Measurements from ENCODE around the gene CTCFL. TPM values are rescaled to one million over a fixed set of nuclear protein-coding genes. Genes with fewer than 3 reads are reported as not detected.

The CTCFL gene
- total and polyA plus RNA-seq, 2 of the 13 experiments (the other 11 are each of a cell fraction or from before 2014, with no cell fraction given) = 0.04 TPM; not detected in 1

DNA sequence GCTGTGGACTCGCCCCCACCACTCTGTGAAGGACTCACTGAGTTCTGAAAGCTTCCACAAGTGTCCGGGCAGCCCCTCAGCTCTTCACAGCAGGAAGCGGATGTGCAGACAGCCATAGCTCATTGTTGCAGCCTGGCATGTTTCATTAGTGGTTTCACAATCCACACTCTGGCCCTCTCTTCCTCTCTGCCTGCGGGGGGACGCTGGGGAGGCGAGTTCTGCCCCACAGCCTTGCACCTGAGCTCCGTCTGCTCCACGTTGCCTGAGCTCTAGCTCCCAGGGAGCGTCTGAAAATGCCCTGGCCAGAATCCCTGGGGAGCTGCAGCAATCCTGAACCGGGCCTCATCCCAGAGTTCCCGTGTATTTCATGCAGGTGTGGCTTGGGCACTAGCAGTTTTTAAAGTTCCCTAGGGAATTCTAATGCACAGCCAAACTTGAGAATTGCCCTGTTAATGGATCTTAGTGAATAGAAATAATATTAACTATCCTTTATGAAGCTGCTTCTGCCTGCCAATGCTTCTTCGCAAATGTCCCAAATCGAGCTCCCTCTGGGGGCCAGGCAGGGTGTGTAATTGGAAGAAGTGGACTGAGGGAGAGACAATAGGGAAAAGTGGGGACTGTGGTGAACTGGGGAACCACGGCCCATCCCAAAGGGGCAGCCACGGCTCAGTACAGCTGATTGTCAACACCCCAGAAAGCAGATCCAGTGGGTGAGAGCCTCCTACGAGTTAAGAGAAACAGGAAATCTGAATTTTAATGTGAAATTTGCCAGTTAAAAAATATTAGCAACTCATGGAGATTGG, 51.5 kb downstream of the CTCFL start (continued):
- TF ChIP-seq ZNF367 (CRISPR knock-in tag; IDR thresholded peaks at IDR 0.05; ENCODE audit: borderline replicate concordance) (no peak), SMARCE1 (IDR thresholded peaks at IDR 0.05; ENCODE audit: borderline replicate concordance) (no peak), SOX6 (IDR thresholded peaks at IDR 0.05) (no peak), SOX6 (CRISPR knock-in tag; IDR thresholded peaks at IDR 0.05) (0 out of 2 replicates have a peak, but pooled peaks have one; percentile 15), MTF2 (CRISPR knock-in tag; IDR thresholded peaks at IDR 0.05; ENCODE audit: borderline replicate concordance) (0 out of 2 replicates have a peak, but pooled peaks have one; percentile 44), ETV5 (CRISPR knock-in tag; IDR thresholded peaks at IDR 0.05; ENCODE audit: borderline replicate concordance) (peak; percentile 41; the same call in 1 of the 2 replicates), NFKBIZ (CRISPR knock-in tag; IDR thresholded peaks at IDR 0.05) (no peak), STAG1 (CRISPR knock-in tag; IDR thresholded peaks at IDR 0.05) (peak; percentile 28; the same call in 1 of the 2 replicates), ZNF24 (IDR thresholded peaks at IDR 0.05) (no peak), MEF2D (CRISPR knock-in tag; IDR thresholded peaks at IDR 0.05) (no peak), ELF4 (CRISPR knock-in tag; IDR thresholded peaks at IDR 0.05; ENCODE audit: borderline replicate concordance) (no peak), SP5 (CRISPR knock-in tag; IDR thresholded peaks at IDR 0.05; ENCODE audit: borderline replicate concordance, low read depth) (no peak), TGIF2 (CRISPR knock-in tag; IDR thresholded peaks at IDR 0.05) (peak; percentile 43; the same call in 1 of the 2 replicates), THYN1 (CRISPR knock-in tag; IDR thresholded peaks at IDR 0.05; ENCODE audit: borderline replicate concordance, low read depth) (no peak), SIX1 (CRISPR knock-in tag; IDR thresholded peaks at IDR 0.05; ENCODE audit: borderline replicate concordance) (no peak), KLF12 (CRISPR knock-in tag; IDR thresholded peaks at IDR 0.05; ENCODE audit: borderline replicate concordance) (no peak)
- TF ChIP-seq, protein P1, sequence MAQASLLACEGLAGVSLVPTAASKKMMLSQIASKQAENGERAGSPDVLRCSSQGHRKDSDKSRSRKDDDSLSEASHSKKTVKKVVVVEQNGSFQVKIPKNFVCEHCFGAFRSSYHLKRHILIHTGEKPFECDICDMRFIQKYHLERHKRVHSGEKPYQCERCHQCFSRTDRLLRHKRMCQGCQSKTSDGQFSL (CRISPR knock-in tag; IDR thresholded peaks at IDR 0.05) = no peak
- TF ChIP-seq, protein P2, sequence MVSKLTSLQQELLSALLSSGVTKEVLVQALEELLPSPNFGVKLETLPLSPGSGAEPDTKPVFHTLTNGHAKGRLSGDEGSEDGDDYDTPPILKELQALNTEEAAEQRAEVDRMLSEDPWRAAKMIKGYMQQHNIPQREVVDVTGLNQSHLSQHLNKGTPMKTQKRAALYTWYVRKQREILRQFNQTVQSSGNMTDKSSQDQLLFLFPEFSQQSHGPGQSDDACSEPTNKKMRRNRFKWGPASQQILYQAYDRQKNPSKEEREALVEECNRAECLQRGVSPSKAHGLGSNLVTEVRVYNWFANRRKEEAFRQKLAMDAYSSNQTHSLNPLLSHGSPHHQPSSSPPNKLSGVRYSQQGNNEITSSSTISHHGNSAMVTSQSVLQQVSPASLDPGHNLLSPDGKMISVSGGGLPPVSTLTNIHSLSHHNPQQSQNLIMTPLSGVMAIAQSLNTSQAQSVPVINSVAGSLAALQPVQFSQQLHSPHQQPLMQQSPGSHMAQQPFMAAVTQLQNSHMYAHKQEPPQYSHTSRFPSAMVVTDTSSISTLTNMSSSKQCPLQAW (CRISPR knock-in tag; IDR thresholded peaks at IDR 0.05) = 0 out of 2 replicates have a peak, but pooled peaks have one; percentile 22
- TF ChIP-seq, protein P3, sequence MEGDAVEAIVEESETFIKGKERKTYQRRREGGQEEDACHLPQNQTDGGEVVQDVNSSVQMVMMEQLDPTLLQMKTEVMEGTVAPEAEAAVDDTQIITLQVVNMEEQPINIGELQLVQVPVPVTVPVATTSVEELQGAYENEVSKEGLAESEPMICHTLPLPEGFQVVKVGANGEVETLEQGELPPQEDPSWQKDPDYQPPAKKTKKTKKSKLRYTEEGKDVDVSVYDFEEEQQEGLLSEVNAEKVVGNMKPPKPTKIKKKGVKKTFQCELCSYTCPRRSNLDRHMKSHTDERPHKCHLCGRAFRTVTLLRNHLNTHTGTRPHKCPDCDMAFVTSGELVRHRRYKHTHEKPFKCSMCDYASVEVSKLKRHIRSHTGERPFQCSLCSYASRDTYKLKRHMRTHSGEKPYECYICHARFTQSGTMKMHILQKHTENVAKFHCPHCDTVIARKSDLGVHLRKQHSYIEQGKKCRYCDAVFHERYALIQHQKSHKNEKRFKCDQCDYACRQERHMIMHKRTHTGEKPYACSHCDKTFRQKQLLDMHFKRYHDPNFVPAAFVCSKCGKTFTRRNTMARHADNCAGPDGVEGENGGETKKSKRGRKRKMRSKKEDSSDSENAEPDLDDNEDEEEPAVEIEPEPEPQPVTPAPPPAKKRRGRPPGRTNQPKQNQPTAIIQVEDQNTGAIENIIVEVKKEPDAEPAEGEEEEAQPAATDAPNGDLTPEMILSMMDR (CRISPR knock-in tag; IDR thresholded peaks at IDR 0.05) = no peak
- TF ChIP-seq, protein P4, sequence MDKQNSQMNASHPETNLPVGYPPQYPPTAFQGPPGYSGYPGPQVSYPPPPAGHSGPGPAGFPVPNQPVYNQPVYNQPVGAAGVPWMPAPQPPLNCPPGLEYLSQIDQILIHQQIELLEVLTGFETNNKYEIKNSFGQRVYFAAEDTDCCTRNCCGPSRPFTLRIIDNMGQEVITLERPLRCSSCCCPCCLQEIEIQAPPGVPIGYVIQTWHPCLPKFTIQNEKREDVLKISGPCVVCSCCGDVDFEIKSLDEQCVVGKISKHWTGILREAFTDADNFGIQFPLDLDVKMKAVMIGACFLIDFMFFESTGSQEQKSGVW (CRISPR knock-in tag; IDR thresholded peaks at IDR 0.05; ENCODE audit: borderline replicate concordance) = no peak
- TF ChIP-seq, protein P5, sequence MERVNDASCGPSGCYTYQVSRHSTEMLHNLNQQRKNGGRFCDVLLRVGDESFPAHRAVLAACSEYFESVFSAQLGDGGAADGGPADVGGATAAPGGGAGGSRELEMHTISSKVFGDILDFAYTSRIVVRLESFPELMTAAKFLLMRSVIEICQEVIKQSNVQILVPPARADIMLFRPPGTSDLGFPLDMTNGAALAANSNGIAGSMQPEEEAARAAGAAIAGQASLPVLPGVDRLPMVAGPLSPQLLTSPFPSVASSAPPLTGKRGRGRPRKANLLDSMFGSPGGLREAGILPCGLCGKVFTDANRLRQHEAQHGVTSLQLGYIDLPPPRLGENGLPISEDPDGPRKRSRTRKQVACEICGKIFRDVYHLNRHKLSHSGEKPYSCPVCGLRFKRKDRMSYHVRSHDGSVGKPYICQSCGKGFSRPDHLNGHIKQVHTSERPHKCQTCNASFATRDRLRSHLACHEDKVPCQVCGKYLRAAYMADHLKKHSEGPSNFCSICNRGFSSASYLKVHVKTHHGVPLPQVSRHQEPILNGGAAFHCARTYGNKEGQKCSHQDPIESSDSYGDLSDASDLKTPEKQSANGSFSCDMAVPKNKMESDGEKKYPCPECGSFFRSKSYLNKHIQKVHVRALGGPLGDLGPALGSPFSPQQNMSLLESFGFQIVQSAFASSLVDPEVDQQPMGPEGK (CRISPR knock-in tag; IDR thresholded peaks at IDR 0.05) = peak; percentile 66
